ENCODE results near the gene SIM1.

GRCh38 chr6:100470422-100471120 lies 5.8 kb upstream of the SIM1 start:
- TF ChIP-seq ZBTB33 (IDR thresholded peaks at IDR 0.05) (no peak), RAD21 (IDR thresholded peaks at IDR 0.05) (no peak), CTCF (IDR thresholded peaks at IDR 0.05; ENCODE audit: low read depth, low read length, missing input control) (no peak)

Data from liver (tissue), 3 donors.